Stimulated activated CD4-positive, alpha-beta T cell treated with anti-CD3 and anti-CD28 coated beads, Interleukin-4, amount 100 ng/mL, for 4 hours (primary cell): ENCODE data around the gene ARHGEF39.

Experiments used
- DNase-seq, 2 experiments: peaks; one replicate each; pipeline ENCODE4 v3.0.0-alpha.2; 2020

Gene ARHGEF39

GRCh38 chr9:35690614-35691333 is 25.8 kb upstream of the ARHGEF39 start:
- peak; percentile 23 to 41 for DNase-seq

- no peak for DNase-seq
These were observed 25.3 kb upstream of the ARHGEF39 start for GRCh38 chr9:35690294-35690613.

- no peak for DNase-seq
These were observed 24.7 kb upstream of the ARHGEF39 start, which contains the start of gene TPM2 for GRCh38 chr9:35689542-35690293. Gene TPM2 (minus strand): TSS chr9:35689925. CDS start chr9:35689817, 108 bp downstream.

- DNase-seq, result no peak
These were observed 23.9 kb upstream of the ARHGEF39 start for GRCh38 chr9:35688558-35689541.

- DNase-seq, result no peak
These were observed 23.1 kb upstream of the ARHGEF39 start for GRCh38 chr9:35687972-35688557.

GRCh38 chr9:35687306-35687705 is 22.3 kb upstream of the ARHGEF39 start:
- DNase-seq, result no peak

GRCh38 chr9:35686222-35687203 is 21.5 kb upstream of the ARHGEF39 start:
- no peak for DNase-seq

GRCh38 chr9:35685506-35685905 is 20.5 kb upstream of the ARHGEF39 start:
- no peak for DNase-seq

- DNase-seq, result no peak
These were observed 19.9 kb upstream of the ARHGEF39 start for GRCh38 chr9:35684921-35685320.

GRCh38 chr9:35683323-35683722 is 18.3 kb upstream of the ARHGEF39 start:
- no peak for DNase-seq

- no peak for DNase-seq
These were observed 17.7 kb upstream of the ARHGEF39 start for GRCh38 chr9:35682520-35683315.

- DNase-seq, result no peak
These were observed 17.1 kb upstream of the ARHGEF39 start for GRCh38 chr9:35682051-35682450.

GRCh38 chr9:35681341-35682002 is 16.5 kb upstream of the ARHGEF39 start:
- DNase-seq, result no peak

GRCh38 chr9:35680331-35681105 is 15.5 kb upstream of the ARHGEF39 start:
- no peak for DNase-seq

GRCh38 chr9:35679766-35680330 is 14.9 kb upstream of the ARHGEF39 start:
- DNase-seq, result no peak

GRCh38 chr9:35679091-35679490 is 14.1 kb upstream of the ARHGEF39 start:
- no peak for DNase-seq

- no peak for DNase-seq
These were observed 10.9 kb upstream of the ARHGEF39 start for GRCh38 chr9:35675732-35676392.

- no peak for DNase-seq
These were observed 10.2 kb upstream of the ARHGEF39 start for GRCh38 chr9:35675204-35675603.
